ENCODE data around the gene MRPL51. TPM values are rescaled to one million over a fixed set of nuclear protein-coding genes. Genes with fewer than 3 reads are reported as not detected.

Gene MRPL51
- total RNA-seq = 10 to 100 TPM; 58.5 to 72.1 (median 62.4) TPM

- intact Hi-C loops (cut with DNase I; ENCODE audit: low total_unique reads) = no loop called here
- Histone ChIP-seq H3K4me1 (peaks cover 4 to 11% of the 10 kb centered on the region in 2 donors), H3K36me3 (no peaks in the 10 kb centered on the region), H3K9me3 (no peaks in the 10 kb centered on the region), H3K27me3 (no peaks in the 10 kb centered on the region), H3K4me3 (peak within 1 kb of the TSS; percentile 70 to 89 (median 76)), H3K27ac (peak within 1 kb of the TSS; percentile 94)
- TF ChIP-seq POLR2AphosphoS5 (IDR thresholded peaks at IDR 0.05) (peak; percentile 77 to 95 (median 93)), POLR2A (IDR thresholded peaks at IDR 0.05) (peak; percentile 89), CTCF (IDR thresholded peaks at IDR 0.05) (no peak)
- peak; percentile 96 for DNase-seq (ENCODE audit: low spot score in 2 of 2)
Observed at GRCh38 chr12:6492838-6493496, at the start of gene MRPL51. MRPL51 (minus strand) TSS chr12:6493262; CDS start chr12:6493136, 126 bp downstream.

GRCh38 chr12:6542209-6543009, 49.3 kb upstream of the MRPL51 start:
- no peaks in the 10 kb centered on the region for H3K27me3 ChIP-seq
- no peaks in the 10 kb centered on the region for H3K9me3 ChIP-seq
- H3K4me3 ChIP-seq = no peak overlapping the region
- DNase-seq (ENCODE audit: low spot score in 2 of 2) = no peak
- TF ChIP-seq CTCF (IDR thresholded peaks at IDR 0.05) (no peak), POLR2A (IDR thresholded peaks at IDR 0.05) (no peak), POLR2AphosphoS5 (IDR thresholded peaks at IDR 0.05) (no peak)
- no peaks in the 10 kb centered on the region for H3K36me3 ChIP-seq
- peak overlapping the region in 1 of 2 donors; percentile 81 for H3K27ac ChIP-seq
- intact Hi-C loops (cut with DNase I; ENCODE audit: low total_unique reads) = no loop called here
- peaks cover 0 to 9% of the 10 kb centered on the region in 2 donors for H3K4me1 ChIP-seq

- intact Hi-C loops (cut with DNase I; ENCODE audit: low total_unique reads) = no loop called here
- Histone ChIP-seq H3K9me3 (no peaks in the 10 kb centered on the region), H3K4me1 (peaks cover 0 to 9% of the 10 kb centered on the region in 2 donors), H3K27ac (peak overlapping the region; percentile 71 to 81), H3K4me3 (no peak overlapping the region), H3K27me3 (no peaks in the 10 kb centered on the region), H3K36me3 (no peaks in the 10 kb centered on the region)
- no peak for DNase-seq (ENCODE audit: low spot score in 2 of 2)
- TF ChIP-seq POLR2AphosphoS5 (IDR thresholded peaks at IDR 0.05) (no peak), POLR2A (IDR thresholded peaks at IDR 0.05) (no peak), CTCF (IDR thresholded peaks at IDR 0.05) (no peak)
Observed at GRCh38 chr12:6541371-6542165, 48.5 kb upstream of the MRPL51 start.

GRCh38 chr12:6540181-6540877, 47.3 kb upstream of the MRPL51 start:
- Histone ChIP-seq H3K27me3 (no peaks in the 10 kb centered on the region), H3K4me1 (peaks cover 6 to 18% of the 10 kb centered on the region in 2 donors), H3K36me3 (no peaks in the 10 kb centered on the region), H3K27ac (peak overlapping the region; percentile 71 to 81), H3K9me3 (no peaks in the 10 kb centered on the region), H3K4me3 (peak overlapping the region in 2 of 3 donors; percentile 24 to 50)
- intact Hi-C loops (cut with DNase I; ENCODE audit: low total_unique reads) = no loop called here
- peak in 2 of 3 donors; percentile 28 to 64 for TF ChIP-seq POLR2AphosphoS5 (IDR thresholded peaks at IDR 0.05)
- no peak for TF ChIP-seq POLR2A (IDR thresholded peaks at IDR 0.05)
- DNase-seq (ENCODE audit: low spot score in 2 of 2) = peak; percentile 79 to 88

- intact Hi-C loops (cut with DNase I; ENCODE audit: low total_unique reads) = loop anchor here (10.0 kb wide), 1 partner anchor 115 kb away; no protein-coding TSS in a partner anchor
- H3K27ac ChIP-seq = peak overlapping the region; percentile 71 to 81
- no peak overlapping the region for H3K4me3 ChIP-seq
- peaks cover 6 to 18% of the 10 kb centered on the region in 2 donors for H3K4me1 ChIP-seq
- no peaks in the 10 kb centered on the region for H3K27me3 ChIP-seq
- no peaks in the 10 kb centered on the region for H3K9me3 ChIP-seq
- H3K36me3 ChIP-seq = no peaks in the 10 kb centered on the region
- no peak for DNase-seq (ENCODE audit: low spot score in 2 of 2)
- TF ChIP-seq POLR2AphosphoS5 (IDR thresholded peaks at IDR 0.05) (no peak), POLR2A (IDR thresholded peaks at IDR 0.05) (no peak), CTCF (IDR thresholded peaks at IDR 0.05) (no peak)
Observed at GRCh38 chr12:6539707-6540134, 46.7 kb upstream of the MRPL51 start.
